Neural progenitor cell (in vitro differentiated cells): ENCODE measurements around the gene CHST3. TPM values are rescaled to one million over a fixed set of nuclear protein-coding genes. Genes with fewer than 3 reads are reported as not detected.

Experiments
- DNase-seq: peaks from one replicate; pipeline ENCODE4 v3.0.0-alpha.2; 2016; ENCODE audit warnings: low spot score
- H2AFZ ChIP-seq: fragments of 200-600 bp; sonication (generic); replicated peaks from 2 replicates; pipeline ENCODE4 v1.6.1; 2016; ENCODE audit warnings: antibody characterized with exemption
- H3F3A ChIP-seq: fragments of 200-600 bp; sonication (generic); 2 replicates; pipeline ENCODE4 v1.6.1; 2016; ENCODE audit warnings: antibody characterized with exemption, low read depth
- H3K27ac ChIP-seq: fragments of 200-600 bp; sonication (generic); 2 replicates; pipeline ENCODE4 v1.5.1; 2016; ENCODE audit warnings: mild to moderate bottlenecking
- H3K27me3 ChIP-seq: fragments of 200-600 bp; sonication (generic); 2 replicates; pipeline ENCODE4 v1.6.1; 2016; ENCODE audit warnings: mild to moderate bottlenecking, moderate library complexity
- H3K36me3 ChIP-seq: fragments of 200-600 bp; sonication (generic); 2 replicates; pipeline ENCODE4 v1.5.1; 2016
- H3K4me1 ChIP-seq: fragments of 200-600 bp; sonication (generic); 2 replicates; pipeline ENCODE4 v1.6.1; 2016; ENCODE audit warnings: mixed run types
- H3K4me2 ChIP-seq: fragments of 200-600 bp; sonication (generic); 2 replicates; pipeline ENCODE4 v1.6.1; 2016
- H3K4me3 ChIP-seq: fragments of 200-600 bp; sonication (generic); 2 replicates; pipeline ENCODE4 v1.5.1; 2016
- H3K79me2 ChIP-seq: fragments of 200-600 bp; sonication (generic); 2 replicates; pipeline ENCODE4 v1.6.1; 2016; ENCODE audit warnings: low read depth
- H3K9ac ChIP-seq: fragments of 200-600 bp; sonication (generic); 2 replicates; pipeline ENCODE4 v1.6.1; 2016
- H3K9me3 ChIP-seq: fragments of 200-600 bp; sonication (generic); 2 replicates; pipeline ENCODE4 v1.5.1; 2016; ENCODE audit warnings: low read depth
- H4K20me1 ChIP-seq: fragments of 200-600 bp; sonication (generic); 2 replicates; pipeline ENCODE4 v1.6.1; 2016; ENCODE audit warnings: low read depth
- H3K27ac Mint-ChIP-seq: 3 replicates; pipeline ENCODE4 v1.8.0; 2021; ENCODE audit warnings: mixed read lengths
- H3K27me3 Mint-ChIP-seq: 2 replicates; pipeline ENCODE4 v1.8.0; 2022; ENCODE audit warnings: low read depth, mild to moderate bottlenecking, inconsistent platforms, moderate library complexity, mixed read lengths; ENCODE audit not compliant: insufficient read depth
- H3K36me3 Mint-ChIP-seq: 3 replicates; pipeline ENCODE4 v1.8.0; 2021; ENCODE audit warnings: mixed read lengths
- H3K4me1 Mint-ChIP-seq: 3 replicates; pipeline ENCODE4 v1.8.0; 2021; ENCODE audit warnings: mixed read lengths
- H3K4me3 Mint-ChIP-seq: 3 replicates; pipeline ENCODE4 v1.8.0; 2021; ENCODE audit warnings: mild to moderate bottlenecking, moderate library complexity, mixed read lengths
- H3K9me3 Mint-ChIP-seq: 3 replicates; pipeline ENCODE4 v1.8.0; 2020; ENCODE audit warnings: mixed read lengths
- EZH2 ChIP-seq: fragments of 200-600 bp; sonication (generic); IDR thresholded peaks from 2 replicates; pipeline ENCODE4 v1.6.1; 2017; ENCODE audit warnings: antibody characterized with exemption, mild to moderate bottlenecking, moderate library complexity
- EZH2phosphoT487 ChIP-seq: fragments of 200-600 bp; sonication (generic); IDR thresholded peaks from 2 replicates; pipeline ENCODE4 v1.6.1; 2017; ENCODE audit warnings: antibody characterized with exemption
- total RNA-seq: library from RNA; depleted of rRNA; stranded (reverse); fragments of >200 nt; gene quantifications from 2 replicates; pipeline ENCODE4 v1.2.3, GENCODE V29; 2015; ENCODE audit warnings: low replicate concordance
- TF ChIP-seq, protein P1 (sequence below): fragments of 200-600 bp; sonication (generic); IDR thresholded peaks from 2 replicates; pipeline ENCODE4 v1.5.1; 2017; ENCODE audit warnings: antibody characterized with exemption, mild to moderate bottlenecking

The CHST3 gene
- total RNA-seq, 1 donor from 2014 or later = 9.1 TPM

- Histone ChIP-seq H3K4me1 (no peaks in the 10 kb centered on the region), H3K9me3 (no peaks in the 10 kb centered on the region), H2AFZ (no peak overlapping the region), H4K20me1 (no peaks in the 10 kb centered on the region), H3K27ac (no peak overlapping the region), H3F3A (no peaks in the 10 kb centered on the region), H3K4me3 (no peak overlapping the region), H3K4me2 (no peak overlapping the region), H3K36me3 (no peaks in the 10 kb centered on the region), H3K79me2 (no peaks in the 10 kb centered on the region), H3K27me3 (no peaks in the 10 kb centered on the region), H3K9ac (no peak overlapping the region)
- H3K27me3 Mint-ChIP-seq = peaks cover 10% of the 10 kb centered on the region
- TF ChIP-seq EZH2 (no peak), EZH2phosphoT487 (no peak)
- TF ChIP-seq, protein P1, sequence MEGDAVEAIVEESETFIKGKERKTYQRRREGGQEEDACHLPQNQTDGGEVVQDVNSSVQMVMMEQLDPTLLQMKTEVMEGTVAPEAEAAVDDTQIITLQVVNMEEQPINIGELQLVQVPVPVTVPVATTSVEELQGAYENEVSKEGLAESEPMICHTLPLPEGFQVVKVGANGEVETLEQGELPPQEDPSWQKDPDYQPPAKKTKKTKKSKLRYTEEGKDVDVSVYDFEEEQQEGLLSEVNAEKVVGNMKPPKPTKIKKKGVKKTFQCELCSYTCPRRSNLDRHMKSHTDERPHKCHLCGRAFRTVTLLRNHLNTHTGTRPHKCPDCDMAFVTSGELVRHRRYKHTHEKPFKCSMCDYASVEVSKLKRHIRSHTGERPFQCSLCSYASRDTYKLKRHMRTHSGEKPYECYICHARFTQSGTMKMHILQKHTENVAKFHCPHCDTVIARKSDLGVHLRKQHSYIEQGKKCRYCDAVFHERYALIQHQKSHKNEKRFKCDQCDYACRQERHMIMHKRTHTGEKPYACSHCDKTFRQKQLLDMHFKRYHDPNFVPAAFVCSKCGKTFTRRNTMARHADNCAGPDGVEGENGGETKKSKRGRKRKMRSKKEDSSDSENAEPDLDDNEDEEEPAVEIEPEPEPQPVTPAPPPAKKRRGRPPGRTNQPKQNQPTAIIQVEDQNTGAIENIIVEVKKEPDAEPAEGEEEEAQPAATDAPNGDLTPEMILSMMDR = no peak
- peaks cover 8% of the 10 kb centered on the region for H3K9me3 Mint-ChIP-seq
- no peak for DNase-seq
- H3K4me1 Mint-ChIP-seq = peaks cover 20% of the 10 kb centered on the region
- H3K36me3 Mint-ChIP-seq = no peaks in the 10 kb centered on the region
- no peak overlapping the region for H3K4me3 Mint-ChIP-seq
- H3K27ac Mint-ChIP-seq = no peak overlapping the region
Observed at GRCh38 chr10:72049472-72049871, 85.3 kb downstream of the CHST3 start.

DNA sequence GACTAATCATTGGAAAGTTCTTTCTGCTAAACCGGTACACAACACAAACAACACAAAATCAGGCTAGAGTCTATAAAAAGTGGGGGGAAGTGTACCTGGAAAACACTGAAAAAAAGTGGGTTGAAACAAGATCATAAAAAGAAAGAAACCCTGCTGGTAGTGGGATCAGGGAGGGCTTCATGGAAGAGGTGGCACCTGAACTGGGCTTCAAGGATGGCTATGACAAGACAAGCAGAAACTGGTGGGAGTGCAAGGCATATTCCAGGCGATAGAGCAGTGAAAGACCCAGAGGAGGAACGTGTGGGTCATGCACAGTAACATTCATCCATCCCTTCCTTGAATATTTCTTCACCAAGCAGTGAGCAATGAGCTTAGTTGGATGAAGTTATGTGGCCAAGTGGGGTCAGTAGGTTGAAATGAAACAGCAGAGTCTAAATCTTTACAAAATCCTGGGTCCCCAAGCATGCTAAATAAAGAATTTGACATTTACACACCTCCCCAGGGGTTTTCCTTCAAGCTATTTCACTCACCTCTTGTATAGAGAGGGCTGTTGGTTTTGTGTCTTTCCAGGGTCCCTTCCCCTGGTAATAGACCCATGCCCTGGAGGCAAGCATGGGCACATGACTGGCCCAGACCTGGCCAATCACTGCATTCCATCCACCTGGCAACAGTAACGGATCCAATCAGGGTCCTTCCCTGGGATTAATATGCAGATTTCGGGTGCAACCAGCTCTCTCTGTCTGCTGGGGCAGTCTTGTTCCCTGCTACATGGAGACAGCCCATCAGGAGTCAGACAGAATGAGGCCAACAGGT is 86.0 kb downstream of the CHST3 start:
- peak; percentile 47 for DNase-seq
- H4K20me1 ChIP-seq = no peaks in the 10 kb centered on the region
- no peaks in the 10 kb centered on the region for H3K36me3 ChIP-seq
- no peaks in the 10 kb centered on the region for H3K27me3 ChIP-seq
- no peaks in the 10 kb centered on the region for H3K9me3 ChIP-seq
- Mint-ChIP-seq H3K9me3 (peaks cover 8% of the 10 kb centered on the region), H3K27ac (peak overlapping the region; percentile 38), H3K4me3 (peak overlapping the region; percentile 13), H3K27me3 (peaks cover 10% of the 10 kb centered on the region), H3K4me1 (peaks cover 20% of the 10 kb centered on the region), H3K36me3 (no peaks in the 10 kb centered on the region)
- no peaks in the 10 kb centered on the region for H3K79me2 ChIP-seq
- no peak overlapping the region for H3K4me2 ChIP-seq
- H3K4me3 ChIP-seq = no peak overlapping the region
- TF ChIP-seq EZH2phosphoT487 (no peak), EZH2 (no peak)
- TF ChIP-seq, protein P1 = no peak
- no peaks in the 10 kb centered on the region for H3F3A ChIP-seq
- no peaks in the 10 kb centered on the region for H3K4me1 ChIP-seq
- H2AFZ ChIP-seq = no peak overlapping the region
- no peak overlapping the region for H3K9ac ChIP-seq
- no peak overlapping the region for H3K27ac ChIP-seq

- no peak for DNase-seq
- Histone ChIP-seq H2AFZ (no peak overlapping the region), H3K4me3 (no peak overlapping the region), H3F3A (no peaks in the 10 kb centered on the region), H3K4me2 (no peak overlapping the region), H3K9me3 (no peaks in the 10 kb centered on the region), H3K36me3 (no peaks in the 10 kb centered on the region), H4K20me1 (no peaks in the 10 kb centered on the region), H3K27ac (no peak overlapping the region), H3K79me2 (no peaks in the 10 kb centered on the region), H3K27me3 (no peaks in the 10 kb centered on the region), H3K4me1 (no peaks in the 10 kb centered on the region), H3K9ac (no peak overlapping the region)
- peaks cover 21% of the 10 kb centered on the region for H3K4me1 Mint-ChIP-seq
- peak overlapping the region; percentile 38 for H3K27ac Mint-ChIP-seq
- peaks cover 12% of the 10 kb centered on the region for H3K27me3 Mint-ChIP-seq
- H3K4me3 Mint-ChIP-seq = no peak overlapping the region
- H3K9me3 Mint-ChIP-seq = peaks cover 8% of the 10 kb centered on the region
- H3K36me3 Mint-ChIP-seq = no peaks in the 10 kb centered on the region
- no peak for TF ChIP-seq EZH2phosphoT487
- TF ChIP-seq EZH2 = no peak
- TF ChIP-seq, protein P1 = no peak
Observed at GRCh38 chr10:72050873-72051272, 86.7 kb downstream of the CHST3 start.
